Upper lobe of right lung (tissue), 1 donor: ENCODE data around the gene SLC35A4. TPM values are rescaled to one million over a fixed set of nuclear protein-coding genes. Genes with fewer than 3 reads are reported as not detected.
A peak's percentile ranks its signal among the peaks of the same experiment; 100 is the strongest.

ENCODE experiments used
- ATAC-seq: fragments of 200-7000 bp; cut with Tn5 transposase; one replicate; pipeline ENCODE4 v1.9.1; 2020; ENCODE audit warnings: mild to moderate bottlenecking, moderate library complexity
- DNase-seq: peaks from one replicate; pipeline ENCODE4 v3.0.0-alpha.2; 2020
- H3K27ac ChIP-seq: fragments of 200-600 bp; one replicate; pipeline ENCODE4 v1.8.0; 2022
- H3K27me3 ChIP-seq: fragments of 200-600 bp; one replicate; pipeline ENCODE4 v1.8.0; 2022; ENCODE audit warnings: mild to moderate bottlenecking
- H3K36me3 ChIP-seq: fragments of 200-600 bp; one replicate; pipeline ENCODE4 v1.8.0; 2022
- H3K4me1 ChIP-seq: fragments of 200-600 bp; one replicate; pipeline ENCODE4 v1.8.0; 2022
- H3K4me3 ChIP-seq: fragments of 200-600 bp; one replicate; pipeline ENCODE4 v1.8.0; 2022; ENCODE audit warnings: mild to moderate bottlenecking
- H3K9me3 ChIP-seq: fragments of 200-600 bp; one replicate; pipeline ENCODE4 v1.8.0; 2022
- intact Hi-C: fragments of 100-400 bp; cut with DNase I; formaldehyde crosslinking; loops from one replicate; pipeline ENCODE4 v1.11.0; 2022
- total RNA-seq: library from RNA; stranded (reverse); fragmentation: NEBNext Ultra II Directional; extraction: Animal tissue kit (Norgen Biotek cat#: 25700); gene quantifications from one replicate; pipeline ENCODE4 v1.2.1, GENCODE V29; 2021
- TF ChIP-seq, protein P1 (sequence below): fragments of 200-600 bp; IDR thresholded peaks from one replicate; pipeline ENCODE4 v1.8.0; 2022; ENCODE audit warnings: antibody characterized with exemption
- donor health status: DM: no; HTN: yes; CAD: no; lungs with severe emphysema.

Gene SLC35A4
- total RNA-seq, 1 donor from 2014 or later: 89.4 TPM

DNA sequence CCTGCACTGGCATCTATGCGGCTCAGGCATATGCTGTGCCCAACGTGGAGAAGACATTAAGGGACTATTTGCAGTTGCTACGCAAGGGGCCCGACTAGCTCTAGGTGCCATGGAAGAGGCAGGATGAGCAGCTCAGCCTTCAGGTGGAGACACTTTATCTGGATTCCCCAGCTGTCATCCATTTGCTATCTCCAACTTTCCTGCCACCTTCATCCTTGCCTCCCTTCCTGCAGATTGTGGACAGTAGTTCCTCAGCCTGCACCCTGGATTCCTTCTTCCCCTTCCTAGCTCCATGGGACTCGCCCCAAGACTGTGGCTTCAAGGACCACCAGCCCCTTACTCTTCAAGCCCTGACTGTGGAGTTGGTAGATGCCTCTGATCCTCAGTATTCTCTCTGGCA, 2.0 kb downstream of the SLC35A4 start:
- H3K27ac ChIP-seq: no peak overlapping the region
- intact Hi-C loops: loop anchor here (10.0 kb wide), 1 partner anchor 68 kb away; the partner anchor contains the start of genes CD14 and TMCO6
- H3K4me1 ChIP-seq: peaks cover 46% of the 10 kb centered on the region
- ATAC-seq (no peak), DNase-seq (no peak)
- no peaks in the 10 kb centered on the region for H3K27me3 ChIP-seq
- no peak overlapping the region for H3K4me3 ChIP-seq
- TF ChIP-seq, protein P1, sequence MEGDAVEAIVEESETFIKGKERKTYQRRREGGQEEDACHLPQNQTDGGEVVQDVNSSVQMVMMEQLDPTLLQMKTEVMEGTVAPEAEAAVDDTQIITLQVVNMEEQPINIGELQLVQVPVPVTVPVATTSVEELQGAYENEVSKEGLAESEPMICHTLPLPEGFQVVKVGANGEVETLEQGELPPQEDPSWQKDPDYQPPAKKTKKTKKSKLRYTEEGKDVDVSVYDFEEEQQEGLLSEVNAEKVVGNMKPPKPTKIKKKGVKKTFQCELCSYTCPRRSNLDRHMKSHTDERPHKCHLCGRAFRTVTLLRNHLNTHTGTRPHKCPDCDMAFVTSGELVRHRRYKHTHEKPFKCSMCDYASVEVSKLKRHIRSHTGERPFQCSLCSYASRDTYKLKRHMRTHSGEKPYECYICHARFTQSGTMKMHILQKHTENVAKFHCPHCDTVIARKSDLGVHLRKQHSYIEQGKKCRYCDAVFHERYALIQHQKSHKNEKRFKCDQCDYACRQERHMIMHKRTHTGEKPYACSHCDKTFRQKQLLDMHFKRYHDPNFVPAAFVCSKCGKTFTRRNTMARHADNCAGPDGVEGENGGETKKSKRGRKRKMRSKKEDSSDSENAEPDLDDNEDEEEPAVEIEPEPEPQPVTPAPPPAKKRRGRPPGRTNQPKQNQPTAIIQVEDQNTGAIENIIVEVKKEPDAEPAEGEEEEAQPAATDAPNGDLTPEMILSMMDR: no peak
- H3K9me3 ChIP-seq: no peaks in the 10 kb centered on the region
- peaks cover 21% of the 10 kb centered on the region for H3K36me3 ChIP-seq

DNA sequence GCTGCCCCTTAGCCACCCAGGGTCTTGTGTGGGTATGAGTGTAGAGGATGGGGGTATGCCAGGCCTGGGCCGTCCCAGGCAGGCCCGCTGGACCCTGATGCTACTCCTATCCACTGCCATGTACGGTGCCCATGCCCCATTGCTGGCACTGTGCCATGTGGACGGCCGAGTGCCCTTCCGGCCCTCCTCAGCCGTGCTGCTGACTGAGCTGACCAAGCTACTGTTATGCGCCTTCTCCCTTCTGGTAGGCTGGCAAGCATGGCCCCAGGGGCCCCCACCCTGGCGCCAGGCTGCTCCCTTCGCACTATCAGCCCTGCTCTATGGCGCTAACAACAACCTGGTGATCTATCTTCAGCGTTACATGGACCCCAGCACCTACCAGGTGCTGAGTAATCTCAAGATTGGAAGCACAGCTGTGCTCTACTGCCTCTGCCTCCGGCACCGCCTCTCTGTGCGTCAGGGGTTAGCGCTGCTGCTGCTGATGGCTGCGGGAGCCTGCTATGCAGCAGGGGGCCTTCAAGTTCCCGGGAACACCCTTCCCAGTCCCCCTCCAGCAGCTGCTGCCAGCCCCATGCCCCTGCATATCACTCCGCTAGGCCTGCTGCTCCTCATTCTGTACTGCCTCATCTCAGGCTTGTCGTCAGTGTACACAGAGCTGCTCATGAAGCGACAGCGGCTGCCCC, 2.6 kb downstream of the SLC35A4 start:
- peak; percentile 67 for DNase-seq
- no peak overlapping the region for H3K27ac ChIP-seq
- H3K4me3 ChIP-seq: no peak overlapping the region

DNA sequence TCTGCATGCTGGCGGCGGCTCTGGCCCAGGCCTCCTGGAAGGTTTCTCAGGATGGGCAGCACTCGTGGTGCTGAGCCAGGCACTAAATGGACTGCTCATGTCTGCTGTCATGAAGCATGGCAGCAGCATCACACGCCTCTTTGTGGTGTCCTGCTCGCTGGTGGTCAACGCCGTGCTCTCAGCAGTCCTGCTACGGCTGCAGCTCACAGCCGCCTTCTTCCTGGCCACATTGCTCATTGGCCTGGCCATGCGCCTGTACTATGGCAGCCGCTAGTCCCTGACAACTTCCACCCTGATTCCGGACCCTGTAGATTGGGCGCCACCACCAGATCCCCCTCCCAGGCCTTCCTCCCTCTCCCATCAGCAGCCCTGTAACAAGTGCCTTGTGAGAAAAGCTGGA, 3.2 kb downstream of the SLC35A4 start:
- peak; percentile 62 for DNase-seq
- ATAC-seq: no peak
- Histone ChIP-seq H3K9me3 (no peaks in the 10 kb centered on the region), H3K4me1 (peaks cover 53% of the 10 kb centered on the region), H3K36me3 (peaks cover 17% of the 10 kb centered on the region), H3K27ac (peak overlapping the region; percentile 86), H3K27me3 (no peaks in the 10 kb centered on the region), H3K4me3 (no peak overlapping the region)
- intact Hi-C loops: loop anchor here (10.0 kb wide), 1 partner anchor 67 kb away; the partner anchor contains the start of genes CD14 and TMCO6
- TF ChIP-seq, protein P1: no peak

More for the DNA sequence above, 2.6 kb downstream of the SLC35A4 start:
- H3K4me1 ChIP-seq: peaks cover 52% of the 10 kb centered on the region
- no peaks in the 10 kb centered on the region for H3K27me3 ChIP-seq
- TF ChIP-seq, protein P1: no peak
- no peaks in the 10 kb centered on the region for H3K9me3 ChIP-seq
- peaks cover 17% of the 10 kb centered on the region for H3K36me3 ChIP-seq
- ATAC-seq: no peak
- intact Hi-C loops: loop anchor here (10.0 kb wide), 1 partner anchor 68 kb away; the partner anchor contains the start of genes CD14 and TMCO6

DNA sequence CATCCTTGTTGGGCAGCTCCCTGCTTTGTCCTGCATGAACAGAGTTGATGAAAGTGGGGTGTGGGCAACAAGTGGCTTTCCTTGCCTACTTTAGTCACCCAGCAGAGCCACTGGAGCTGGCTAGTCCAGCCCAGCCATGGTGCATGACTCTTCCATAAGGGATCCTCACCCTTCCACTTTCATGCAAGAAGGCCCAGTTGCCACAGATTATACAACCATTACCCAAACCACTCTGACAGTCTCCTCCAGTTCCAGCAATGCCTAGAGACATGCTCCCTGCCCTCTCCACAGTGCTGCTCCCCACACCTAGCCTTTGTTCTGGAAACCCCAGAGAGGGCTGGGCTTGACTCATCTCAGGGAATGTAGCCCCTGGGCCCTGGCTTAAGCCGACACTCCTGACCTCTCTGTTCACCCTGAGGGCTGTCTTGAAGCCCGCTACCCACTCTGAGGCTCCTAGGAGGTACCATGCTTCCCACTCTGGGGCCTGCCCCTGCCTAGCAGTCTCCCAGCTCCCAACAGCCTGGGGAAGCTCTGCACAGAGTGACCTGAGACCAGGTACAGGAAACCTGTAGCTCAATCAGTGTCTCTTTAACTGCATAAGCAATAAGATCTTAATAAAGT, 3.9 kb downstream of the SLC35A4 start:
- peaks cover 17% of the 10 kb centered on the region for H3K36me3 ChIP-seq
- peak overlapping the region; percentile 86 for H3K27ac ChIP-seq
- TF ChIP-seq, protein P1: no peak
- no peaks in the 10 kb centered on the region for H3K9me3 ChIP-seq
- H3K4me1 ChIP-seq: peaks cover 50% of the 10 kb centered on the region
- no peak overlapping the region for H3K4me3 ChIP-seq
- no peaks in the 10 kb centered on the region for H3K27me3 ChIP-seq
- intact Hi-C loops: loop anchor here (10.0 kb wide), 1 partner anchor 66 kb away; the partner anchor contains the start of genes CD14 and TMCO6
- DNase-seq: peak; percentile 38
- no peak for ATAC-seq

DNA sequence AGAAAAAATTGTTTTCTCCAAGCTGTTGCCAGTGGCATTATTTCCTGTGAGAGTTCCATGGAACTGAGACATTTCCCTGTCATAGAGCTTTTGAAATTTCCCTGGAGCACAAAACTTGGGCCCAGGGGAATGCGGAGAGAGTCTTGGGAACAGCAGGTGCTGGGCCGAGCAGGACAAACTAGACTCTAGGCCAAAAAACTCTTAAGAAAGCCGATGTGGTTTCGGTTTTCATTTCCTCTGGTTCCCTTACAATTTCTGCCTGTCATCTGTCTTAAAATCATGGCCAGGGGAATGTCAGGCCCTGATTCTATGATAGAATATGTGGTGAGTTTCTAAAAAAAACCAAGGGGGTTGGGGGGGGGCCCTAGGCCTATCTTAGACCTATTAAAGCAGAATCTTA, 4.6 kb downstream of the SLC35A4 start:
- Histone ChIP-seq H3K9me3 (no peaks in the 10 kb centered on the region), H3K36me3 (peaks cover 17% of the 10 kb centered on the region), H3K4me3 (peak overlapping the region; percentile 12), H3K27me3 (no peaks in the 10 kb centered on the region), H3K27ac (peak overlapping the region; percentile 86), H3K4me1 (peaks cover 54% of the 10 kb centered on the region)
- ATAC-seq: no peak
- no peak for DNase-seq
- intact Hi-C loops: loop anchor here (10.0 kb wide), 1 partner anchor 66 kb away; the partner anchor contains the start of genes CD14 and TMCO6
- TF ChIP-seq, protein P1: no peak
